Neuronal stem cell (in vitro differentiated cells): ENCODE measurements around the gene KRT84.

Experiments
- DNase-seq: peaks from one replicate; pipeline ENCODE4 v3.0.0-alpha.2; 2013; ENCODE audit warnings: low spot score
- H2AFZ ChIP-seq: one replicate; pipeline ENCODE4 v1.6.1; 2013; ENCODE audit warnings: mild to moderate bottlenecking, low read length, inconsistent platforms
- H2AK5ac ChIP-seq: 2 replicates; pipeline ENCODE4 v1.6.1; 2013; ENCODE audit warnings: low read depth, mild to moderate bottlenecking, inconsistent platforms, low read length, moderate library complexity, mixed read lengths
- H2BK120ac ChIP-seq: 2 replicates; pipeline ENCODE4 v1.6.1; 2013; ENCODE audit warnings: low read depth, mild to moderate bottlenecking, inconsistent platforms, low read length, moderate library complexity, mixed read lengths
- H2BK12ac ChIP-seq: one replicate; pipeline ENCODE4 v1.6.1; 2013; ENCODE audit warnings: low read length, inconsistent platforms
- H2BK15ac ChIP-seq: 2 replicates; pipeline ENCODE4 v1.6.1; 2013; ENCODE audit warnings: mild to moderate bottlenecking, low read length, inconsistent platforms, mixed read lengths
- H2BK5ac ChIP-seq: one replicate; pipeline ENCODE4 v1.6.1; 2013; ENCODE audit warnings: inconsistent platforms, mild to moderate bottlenecking, low read length, moderate library complexity
- H3K14ac ChIP-seq: one replicate; pipeline ENCODE4 v1.6.1; 2013; ENCODE audit warnings: low read length, inconsistent platforms
- H3K18ac ChIP-seq: 2 replicates; pipeline ENCODE4 v1.6.1; 2013; ENCODE audit warnings: low read length, inconsistent platforms
- H3K23ac ChIP-seq: 2 replicates; pipeline ENCODE4 v1.6.1; 2013; ENCODE audit warnings: low read depth, mild to moderate bottlenecking, mixed read lengths, low read length, inconsistent platforms; ENCODE audit not compliant: poor library complexity
- H3K27ac ChIP-seq: replicated peaks from 3 replicates; pipeline ENCODE4 v1.5.1; 2013; ENCODE audit warnings: low read length, inconsistent platforms
- H3K27me3 ChIP-seq, 3 experiments: 2 replicates each; pipeline ENCODE4 v1.6.1; 2013; ENCODE audit warnings: low read length in 3 of 3, mild to moderate bottlenecking in 2 of 3, inconsistent platforms in 1 of 3, low read depth in 1 of 3, mixed read lengths in 1 of 3, moderate library complexity in 1 of 3; ENCODE audit not compliant: control insufficient read depth in 3 of 3, insufficient read depth in 3 of 3
- H3K36me3 ChIP-seq, 2 donors: replicated peaks in 1 of 2; 2 replicates each; pipeline ENCODE4 v1.6.1; 2013; ENCODE audit warnings: low read length in 2 of 2; ENCODE audit not compliant: control insufficient read depth in 2 of 2, insufficient read depth in 2 of 2
- H3K4ac ChIP-seq: 2 replicates; pipeline ENCODE4 v1.6.1; 2013; ENCODE audit warnings: inconsistent platforms, mild to moderate bottlenecking, low read length, moderate library complexity
- H3K4me1 ChIP-seq, 2 donors: 1 replicate in 1 of 2; 2 replicates in 1 of 2; pipeline ENCODE4 v1.6.1; 2013; ENCODE audit warnings: low read length in 2 of 2, low read depth in 1 of 2; ENCODE audit not compliant: control insufficient read depth in 2 of 2, insufficient read depth in 1 of 2
- H3K4me2 ChIP-seq: one replicate; pipeline ENCODE4 v1.6.1; 2013; ENCODE audit warnings: mild to moderate bottlenecking, low read length, inconsistent platforms; ENCODE audit not compliant: insufficient read depth, poor library complexity, severe bottlenecking
- H3K4me3 ChIP-seq, 2 donors: 2 replicates each; pipeline ENCODE4 v1.5.1; 2013; ENCODE audit warnings: low read length in 2 of 2, mild to moderate bottlenecking in 2 of 2, inconsistent platforms in 1 of 2, moderate library complexity in 1 of 2
- H3K79me1 ChIP-seq: one replicate; pipeline ENCODE4 v1.6.1; 2013; ENCODE audit warnings: low read depth, mild to moderate bottlenecking, inconsistent platforms, low read length, moderate library complexity
- H3K9ac ChIP-seq: one replicate; pipeline ENCODE4 v1.6.1; 2013; ENCODE audit warnings: mild to moderate bottlenecking, low read depth, low read length, inconsistent platforms; ENCODE audit not compliant: poor library complexity
- H3K9me3 ChIP-seq, 2 donors: replicated peaks in 1 of 2; 2 replicates each; pipeline versions ENCODE3 to v1.6.1; 2013; ENCODE audit warnings: low read length in 2 of 2, mild to moderate bottlenecking in 2 of 2, inconsistent platforms in 1 of 2, low read depth in 1 of 2, mixed read lengths in 1 of 2, moderate library complexity in 1 of 2; ENCODE audit not compliant: control insufficient read depth in 2 of 2, insufficient read depth in 1 of 2
- H4K8ac ChIP-seq: one replicate; pipeline ENCODE4 v1.6.1; 2013; ENCODE audit warnings: low read depth, mild to moderate bottlenecking, inconsistent platforms, low read length, moderate library complexity
- H4K91ac ChIP-seq: one replicate; pipeline ENCODE4 v1.6.1; 2013; ENCODE audit warnings: low read length, low read depth, mild to moderate bottlenecking, inconsistent platforms; ENCODE audit not compliant: poor library complexity
- WGBS, 2 donors: extraction: QIAGEN DNeasy Blood & Tissue Kit; methylation state at CpG; one replicate each; pipeline ENCODE4 v1.1.7; 2013; ENCODE audit warnings: missing lambda C conversion rate in 2 of 2, mixed read lengths in 1 of 2; ENCODE audit not compliant: insufficient read length in 2 of 2, insufficient replicate concordance in 1 of 2; ENCODE audit errors: extremely low coverage in 2 of 2; 5-methylcytosine and 5-hydroxymethylcytosine counted together

Gene KRT84

GRCh38 chr12:52403561-52403960, 18.1 kb upstream of the KRT84 start:
- no peak overlapping the region for H3K4me3 ChIP-seq

GRCh38 chr12:52402873-52403540, 17.6 kb upstream of the KRT84 start:
- H3K14ac ChIP-seq = no peak overlapping the region
- H3K36me3 ChIP-seq = no peaks in the 10 kb centered on the region
- H2BK15ac ChIP-seq = no peak overlapping the region
- no peaks in the 10 kb centered on the region for H3K27me3 ChIP-seq
- no peak overlapping the region for H2BK5ac ChIP-seq
- no peak overlapping the region for H3K27ac ChIP-seq
- peaks cover 0 to 1% of the 10 kb centered on the region in 2 donors for H3K9me3 ChIP-seq
- H4K8ac ChIP-seq = no peak overlapping the region
- no peak overlapping the region for H2AK5ac ChIP-seq
- no CpG with 5 or more reads among the region's 3 CpGs for WGBS, 2 donors
- H2BK12ac ChIP-seq = no peak overlapping the region
- no peak overlapping the region for H3K18ac ChIP-seq
- no peak overlapping the region for H2AFZ ChIP-seq
- H4K91ac ChIP-seq = no peak overlapping the region
- no peak overlapping the region for H3K23ac ChIP-seq
- no peak overlapping the region for H3K4me3 ChIP-seq
- H3K4ac ChIP-seq = no peak overlapping the region
- no peak overlapping the region for H3K4me2 ChIP-seq
- H2BK120ac ChIP-seq = no peak overlapping the region
- DNase-seq = no peak
- H3K4me1 ChIP-seq = no peaks in the 10 kb centered on the region
- no peaks in the 10 kb centered on the region for H3K79me1 ChIP-seq
- no peak overlapping the region for H3K9ac ChIP-seq

More at GRCh38 chr12:52403561-52403960, 18.1 kb upstream of the KRT84 start:
- Histone ChIP-seq H2BK12ac (no peak overlapping the region), H3K9ac (no peak overlapping the region), H4K91ac (no peak overlapping the region), H3K36me3 (no peaks in the 10 kb centered on the region), H3K4me1 (no peaks in the 10 kb centered on the region), H3K27ac (no peak overlapping the region), H2BK120ac (peak overlapping the region; percentile 7), H3K27me3 (no peaks in the 10 kb centered on the region), H3K79me1 (no peaks in the 10 kb centered on the region), H3K9me3 (peaks cover 0 to 5% of the 10 kb centered on the region in 2 donors), H3K14ac (no peak overlapping the region), H2BK5ac (no peak overlapping the region), H3K23ac (no peak overlapping the region), H3K4ac (no peak overlapping the region), H4K8ac (no peak overlapping the region), H3K18ac (no peak overlapping the region), H2BK15ac (no peak overlapping the region), H2AK5ac (no peak overlapping the region), H2AFZ (no peak overlapping the region), H3K4me2 (no peak overlapping the region)
- DNase-seq = no peak
- no CpG with 5 or more reads among the region's 9 CpGs for WGBS, 2 donors

GRCh38 chr12:52402377-52402776, 16.9 kb upstream of the KRT84 start:
- Histone ChIP-seq H4K8ac (no peak overlapping the region), H3K18ac (no peak overlapping the region), H3K9me3 (no peaks in the 10 kb centered on the region), H3K4me2 (no peak overlapping the region), H3K79me1 (no peaks in the 10 kb centered on the region), H2AFZ (no peak overlapping the region), H2AK5ac (no peak overlapping the region), H3K4me1 (no peaks in the 10 kb centered on the region), H4K91ac (no peak overlapping the region), H2BK120ac (no peak overlapping the region), H3K4me3 (no peak overlapping the region), H3K9ac (no peak overlapping the region), H3K14ac (no peak overlapping the region), H2BK5ac (no peak overlapping the region), H3K4ac (no peak overlapping the region), H3K36me3 (no peaks in the 10 kb centered on the region), H3K27ac (no peak overlapping the region), H2BK15ac (no peak overlapping the region), H3K23ac (no peak overlapping the region), H3K27me3 (no peaks in the 10 kb centered on the region), H2BK12ac (no peak overlapping the region)
- DNase-seq = no peak
- no CpG with 5 or more reads among the region's 2 CpGs for WGBS, 2 donors

GRCh38 chr12:52401926-52402325, 16.5 kb upstream of the KRT84 start:
- Histone ChIP-seq H3K27me3 (no peaks in the 10 kb centered on the region), H4K8ac (no peak overlapping the region)
- WGBS, 2 donors = no CpG with 5 or more reads among the region's 4 CpGs

More at GRCh38 chr12:52401926-52402325, 16.5 kb upstream of the KRT84 start:
- H3K4ac ChIP-seq = no peak overlapping the region
- no peak overlapping the region for H2AK5ac ChIP-seq
- no peak overlapping the region for H4K91ac ChIP-seq
- H2BK120ac ChIP-seq = no peak overlapping the region
- no peak overlapping the region for H2BK15ac ChIP-seq
- no peaks in the 10 kb centered on the region for H3K4me1 ChIP-seq
- no peak overlapping the region for H3K23ac ChIP-seq
- no peak overlapping the region for H2BK12ac ChIP-seq
- H2BK5ac ChIP-seq = no peak overlapping the region
- no peak overlapping the region for H3K27ac ChIP-seq
- no peak for DNase-seq
- H3K4me2 ChIP-seq = no peak overlapping the region
- no peak overlapping the region for H3K4me3 ChIP-seq
- no peak overlapping the region for H3K14ac ChIP-seq
- no peak overlapping the region for H3K18ac ChIP-seq
- no peak overlapping the region for H3K9ac ChIP-seq
- no peak overlapping the region for H2AFZ ChIP-seq
- no peaks in the 10 kb centered on the region for H3K36me3 ChIP-seq
- no peaks in the 10 kb centered on the region for H3K79me1 ChIP-seq
- H3K9me3 ChIP-seq = no peaks in the 10 kb centered on the region
